Upper lobe of left lung (tissue), 4 donors: ENCODE results near the gene AKAP10.

Source experiments
- CTCF ChIP-seq, 6 experiments: fragments of 450-650 bp in 4 of 6; fragments of 200-600 bp in 2 of 6; sonication (generic) in 2 of 6; IDR thresholded peaks; one replicate each; pipeline ENCODE4 v1.5.1; 2016 to 2019; ENCODE audit warnings: antibody characterized with exemption in 6 of 6
- EP300 ChIP-seq, 4 donors: sonication (generic); formaldehyde crosslinking; IDR thresholded peaks; one replicate each; pipeline ENCODE4 v1.5.1; 2017; ENCODE audit warnings: antibody characterized with exemption in 4 of 4, control low read depth in 2 of 4
- POLR2AphosphoS5 ChIP-seq, 2 donors: sonication (generic); formaldehyde crosslinking; IDR thresholded peaks; one replicate each; pipeline ENCODE4 v1.5.1; 2017; ENCODE audit warnings: antibody characterized with exemption in 2 of 2

- no peak for TF ChIP-seq POLR2AphosphoS5 (IDR thresholded peaks at IDR 0.05)
- TF ChIP-seq CTCF (IDR thresholded peaks at IDR 0.05): no peak
- TF ChIP-seq EP300 (IDR thresholded peaks at IDR 0.05): no peak
Observed at GRCh38 chr17:19905502-19905901, 72.1 kb downstream of the AKAP10 start.
